ENCODE measurements around the gene CTNND2. TPM values are rescaled to one million over a fixed set of nuclear protein-coding genes. Genes with fewer than 3 reads are reported as not detected.

The CTNND2 gene
- total RNA-seq, 1 experiment from 2014 or later, result 7.0 TPM

DNA sequence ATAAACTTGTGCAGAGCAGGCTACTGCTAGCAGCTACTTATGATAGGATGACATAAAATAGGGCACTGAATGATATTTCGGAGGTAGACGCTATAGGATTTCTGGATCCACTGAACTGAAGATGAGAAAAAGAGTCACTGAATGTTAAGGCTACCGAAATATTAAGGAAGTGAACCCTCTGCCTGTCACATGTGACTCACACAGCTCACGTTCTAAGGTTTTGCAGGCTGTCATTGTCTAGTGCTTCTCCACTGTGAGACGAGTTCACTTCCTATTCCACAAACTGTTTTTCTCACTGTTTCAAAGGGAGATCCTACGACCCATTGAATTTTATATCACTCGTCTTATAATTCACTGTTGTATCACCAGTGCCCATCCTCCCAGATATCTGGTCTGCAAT lies 100.8 kb downstream of the CTNND2 start:
- WGBS (ENCODE audit: extremely low coverage, insufficient read length, low lambda C conversion rate), result no CpG with 5 or more reads among the region's 7 CpGs
- H3K4me3 Mint-ChIP-seq, result no peak overlapping the region

More for the DNA sequence above, 100.8 kb downstream of the CTNND2 start:
- H4K91ac ChIP-seq (ENCODE audit: insufficient read length, low read depth, low read length), result no peak overlapping the region
- no peak overlapping the region for H2BK15ac ChIP-seq (ENCODE audit: low read depth, low read length)
- no peaks in the 10 kb centered on the region for H3K27me3 ChIP-seq (ENCODE audit: insufficient read depth, low read length)
- no peak overlapping the region for H3K23ac ChIP-seq (ENCODE audit: insufficient read length, low read depth, low read length)
- H2BK120ac ChIP-seq (ENCODE audit: low read depth, low read length, poor library complexity, severe bottlenecking), result no peak overlapping the region
- H4K5ac ChIP-seq (ENCODE audit: insufficient read length, low read depth, low read length), result no peak overlapping the region
- TF ChIP-seq, protein P1, sequence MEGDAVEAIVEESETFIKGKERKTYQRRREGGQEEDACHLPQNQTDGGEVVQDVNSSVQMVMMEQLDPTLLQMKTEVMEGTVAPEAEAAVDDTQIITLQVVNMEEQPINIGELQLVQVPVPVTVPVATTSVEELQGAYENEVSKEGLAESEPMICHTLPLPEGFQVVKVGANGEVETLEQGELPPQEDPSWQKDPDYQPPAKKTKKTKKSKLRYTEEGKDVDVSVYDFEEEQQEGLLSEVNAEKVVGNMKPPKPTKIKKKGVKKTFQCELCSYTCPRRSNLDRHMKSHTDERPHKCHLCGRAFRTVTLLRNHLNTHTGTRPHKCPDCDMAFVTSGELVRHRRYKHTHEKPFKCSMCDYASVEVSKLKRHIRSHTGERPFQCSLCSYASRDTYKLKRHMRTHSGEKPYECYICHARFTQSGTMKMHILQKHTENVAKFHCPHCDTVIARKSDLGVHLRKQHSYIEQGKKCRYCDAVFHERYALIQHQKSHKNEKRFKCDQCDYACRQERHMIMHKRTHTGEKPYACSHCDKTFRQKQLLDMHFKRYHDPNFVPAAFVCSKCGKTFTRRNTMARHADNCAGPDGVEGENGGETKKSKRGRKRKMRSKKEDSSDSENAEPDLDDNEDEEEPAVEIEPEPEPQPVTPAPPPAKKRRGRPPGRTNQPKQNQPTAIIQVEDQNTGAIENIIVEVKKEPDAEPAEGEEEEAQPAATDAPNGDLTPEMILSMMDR (conservative IDR thresholded peaks at IDR 0.05), result no peak
- peaks cover 2% of the 10 kb centered on the region; the same call in 1 of the 2 replicates for H3K4me1 ChIP-seq (ENCODE audit: insufficient read depth, low read length)
- H3K79me2 ChIP-seq (ENCODE audit: insufficient read depth, low read length), result no peaks in the 10 kb centered on the region
- no peak overlapping the region for H2BK20ac ChIP-seq (ENCODE audit: low read depth, low read length, poor library complexity, severe bottlenecking)
- no peak overlapping the region for H3K18ac ChIP-seq (ENCODE audit: insufficient read length, low read depth, low read length)
- H2BK5ac ChIP-seq (ENCODE audit: insufficient read length, low read length), result no peak overlapping the region
- H3K79me1 ChIP-seq (ENCODE audit: insufficient read depth, low read depth, low read length, poor library complexity, severe bottlenecking), result no peaks in the 10 kb centered on the region
- H3K14ac ChIP-seq (ENCODE audit: insufficient read depth, low read length), result no peak overlapping the region
- H3K23me2 ChIP-seq (ENCODE audit: insufficient read length, low read depth, low read length, poor library complexity, severe bottlenecking), result no peaks in the 10 kb centered on the region
- H2AK5ac ChIP-seq (ENCODE audit: insufficient read length, low read length), result no peak overlapping the region
- H2BK12ac ChIP-seq (ENCODE audit: insufficient read length, low read depth, low read length), result no peak overlapping the region
- H3K4ac ChIP-seq (ENCODE audit: low read depth, low read length), result no peak overlapping the region
- no peaks in the 10 kb centered on the region for H3K36me3 Mint-ChIP-seq (ENCODE audit: insufficient read depth in 1 of 3, low read depth in 3 of 3)
- DNase-seq, result no peak
- no peak overlapping the region for H3K56ac ChIP-seq (ENCODE audit: insufficient read length, low read depth, low read length)
- no peaks in the 10 kb centered on the region for H3K9me3 Mint-ChIP-seq
- no peak overlapping the region for H3T11ph ChIP-seq (ENCODE audit: low read length)
- no peak overlapping the region for H3K9ac ChIP-seq (ENCODE audit: extremely low read depth, insufficient read length, low read length)
- H3K4me2 ChIP-seq (ENCODE audit: insufficient read depth, insufficient read length, low read length), result no peak overlapping the region
- no peaks in the 10 kb centered on the region for H3K9me3 ChIP-seq (ENCODE audit: control insufficient read depth, low read depth, low read length)
- H4K20me1 ChIP-seq (ENCODE audit: control insufficient read depth, insufficient read depth, insufficient read length), result no peaks in the 10 kb centered on the region
- no peak overlapping the region for H3K27ac ChIP-seq (ENCODE audit: insufficient read length, low read depth, low read length)
- H3K27ac Mint-ChIP-seq, result no peak overlapping the region; a peak in 2 of 7 replicates
- no peak overlapping the region for H2AFZ ChIP-seq (ENCODE audit: low read length)
- no peaks in the 10 kb centered on the region; the same call in 1 of the 2 replicates for H3K27me3 Mint-ChIP-seq (ENCODE audit: low read depth)
- H4K8ac ChIP-seq (replicated peaks; ENCODE audit: insufficient read length, low read depth, low read length), result no peak overlapping the region
- peaks cover 12 to 14% of the 10 kb centered on the region in 2 experiments for H3K4me1 Mint-ChIP-seq
